ENCODE measurements around the gene TNFAIP2. TPM values are rescaled to one million over a fixed set of nuclear protein-coding genes. Genes with fewer than 3 reads are reported as not detected.
A peak's percentile ranks its signal among the peaks of the same experiment; 100 is the strongest.

Gene TNFAIP2
- total and polyA plus RNA-seq, 2 experiments from 2014 or later, result 9.9 to 14.1 TPM

GRCh38 chr14:103186241-103186822, 63.1 kb downstream of the TNFAIP2 start:
- Histone ChIP-seq H3F3A (replicated peaks; ENCODE audit: low read depth) (no peaks in the 10 kb centered on the region), H3K4me2 (peak overlapping the region; percentile 37; the same call in 1 of the 2 replicates), H4K20me1 (replicated peaks; ENCODE audit: insufficient read depth) (no peaks in the 10 kb centered on the region), H3K27ac (ENCODE audit: low read depth) (no peak overlapping the region), H2AFZ (no peak overlapping the region), H3K4me3 (no peak overlapping the region), H3K4me1 (ENCODE audit: insufficient read depth) (peaks cover 21% of the 10 kb centered on the region), H3K9me2 (ENCODE audit: insufficient read depth) (no peaks in the 10 kb centered on the region), H3K27me3 (ENCODE audit: insufficient read depth) (peaks cover 39% of the 10 kb centered on the region), H3K79me2 (replicated peaks; ENCODE audit: insufficient read depth) (no peaks in the 10 kb centered on the region), H3K36me3 (ENCODE audit: insufficient read depth) (no peaks in the 10 kb centered on the region)
- Mint-ChIP-seq H3K36me3 (ENCODE audit: low read depth) (no peaks in the 10 kb centered on the region), H3K4me1 (peaks cover 31% of the 10 kb centered on the region), H3K4me3 (peak overlapping the region; percentile 2; the same call in 1 of the 3 replicates), H3K27me3 (ENCODE audit: insufficient read depth, low read depth, poor library complexity) (peaks cover 37% of the 10 kb centered on the region), H3K9me3 (peaks cover 4% of the 10 kb centered on the region; the same call in 1 of the 3 replicates), H3K27ac (no peak overlapping the region)
- ATAC-seq (no peak), DNase-seq (ENCODE audit: low spot score) (no peak)
- TF ChIP-seq NANOG (IDR thresholded peaks at IDR 0.05; ENCODE audit: borderline replicate concordance) (no peak), POLR2AphosphoS5 (IDR thresholded peaks at IDR 0.05; ENCODE audit: low read depth) (no peak), CTCF (conservative IDR thresholded peaks at IDR 0.05; ENCODE audit: low read depth in 2 of 2) (no peak), EZH2phosphoT487 (IDR thresholded peaks at IDR 0.05; ENCODE audit: unreplicated experiment) (no peak), STAT1 (IDR thresholded peaks at IDR 0.05; ENCODE audit: unreplicated experiment) (no peak), REST (IDR thresholded peaks at IDR 0.05; ENCODE audit: unreplicated experiment) (no peak), ZNF462 (CRISPR knock-in tag; IDR thresholded peaks at IDR 0.05) (no peak), ZNF114 (CRISPR knock-in tag; IDR thresholded peaks at IDR 0.05) (no peak), EZH2 (IDR thresholded peaks at IDR 0.05; ENCODE audit: low read depth, unreplicated experiment) (no peak), ZNF331 (CRISPR knock-in tag; IDR thresholded peaks at IDR 0.05; ENCODE audit: low read depth) (no peak), JUNB (IDR thresholded peaks at IDR 0.05; ENCODE audit: unreplicated experiment) (no peak), CREB1 (CRISPR knock-in tag; IDR thresholded peaks at IDR 0.05; ENCODE audit: low read depth) (no peak)
- TF ChIP-seq, protein P1, sequence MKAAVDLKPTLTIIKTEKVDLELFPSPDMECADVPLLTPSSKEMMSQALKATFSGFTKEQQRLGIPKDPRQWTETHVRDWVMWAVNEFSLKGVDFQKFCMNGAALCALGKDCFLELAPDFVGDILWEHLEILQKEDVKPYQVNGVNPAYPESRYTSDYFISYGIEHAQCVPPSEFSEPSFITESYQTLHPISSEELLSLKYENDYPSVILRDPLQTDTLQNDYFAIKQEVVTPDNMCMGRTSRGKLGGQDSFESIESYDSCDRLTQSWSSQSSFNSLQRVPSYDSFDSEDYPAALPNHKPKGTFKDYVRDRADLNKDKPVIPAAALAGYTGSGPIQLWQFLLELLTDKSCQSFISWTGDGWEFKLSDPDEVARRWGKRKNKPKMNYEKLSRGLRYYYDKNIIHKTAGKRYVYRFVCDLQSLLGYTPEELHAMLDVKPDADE (IDR thresholded peaks at IDR 0.05), result no peak

Data from GM23338 (cell line).